Activated T-cell treated with anti-CD3 and anti-CD28 coated beads, Interleukin-2, amount 50 U/mL, for 48 hours (primary cell): ENCODE data around the gene TCF4.

ENCODE experiments used
- DNase-seq, 2 experiments: peaks; one replicate each; pipeline ENCODE4 v3.0.0-alpha.2; 2020

The TCF4 gene

GRCh38 chr18:55541571-55541970 is 46.4 kb downstream of the TCF4 start:
- no peak for DNase-seq

- DNase-seq, result no peak
Observed at GRCh38 chr18:55539240-55539639, 48.8 kb downstream of the TCF4 start.

GRCh38 chr18:55534996-55535395 is 53.0 kb downstream of the TCF4 start:
- DNase-seq, result no peak

GRCh38 chr18:55534547-55534946 is 53.4 kb downstream of the TCF4 start:
- no peak for DNase-seq

GRCh38 chr18:55530166-55530565 is 57.8 kb downstream of the TCF4 start:
- no peak for DNase-seq

- DNase-seq, result no peak
Observed at GRCh38 chr18:55529581-55529980, 58.4 kb downstream of the TCF4 start.

- no peak for DNase-seq
Observed at GRCh38 chr18:55525845-55526244, 62.1 kb downstream of the TCF4 start.

GRCh38 chr18:55524353-55525073 is 63.5 kb downstream of the TCF4 start:
- DNase-seq, result no peak

GRCh38 chr18:55523001-55523400 is 65.0 kb downstream of the TCF4 start:
- no peak for DNase-seq

GRCh38 chr18:55522011-55522410 is 66.0 kb downstream of the TCF4 start:
- DNase-seq, result peak; percentile 30 to 35

- DNase-seq, result no peak
Observed at GRCh38 chr18:55517055-55517454, 70.9 kb downstream of the TCF4 start.

GRCh38 chr18:55515941-55516710 is 71.9 kb downstream of the TCF4 start:
- DNase-seq, result no peak

- no peak for DNase-seq
Observed at GRCh38 chr18:55515214-55515613, 72.8 kb downstream of the TCF4 start.

- no peak for DNase-seq
Observed at GRCh38 chr18:55513161-55513560, 74.8 kb downstream of the TCF4 start.

GRCh38 chr18:55511277-55511676 is 76.7 kb downstream of the TCF4 start:
- DNase-seq, result no peak

- DNase-seq, result no peak
Observed at GRCh38 chr18:55510809-55511208, 77.2 kb downstream of the TCF4 start.

GRCh38 chr18:55509631-55510324 is 78.2 kb downstream of the TCF4 start:
- no peak for DNase-seq

GRCh38 chr18:55508651-55509050 is 79.3 kb downstream of the TCF4 start:
- DNase-seq, result no peak

- no peak for DNase-seq
Observed at GRCh38 chr18:55506074-55506473, 81.9 kb downstream of the TCF4 start.

- DNase-seq, result no peak
Observed at GRCh38 chr18:55504808-55505207, 83.2 kb downstream of the TCF4 start.

- no peak for DNase-seq
Observed at GRCh38 chr18:55503167-55503820, 84.7 kb downstream of the TCF4 start.

- DNase-seq, result no peak
Observed at GRCh38 chr18:55501982-55502710, 85.8 kb downstream of the TCF4 start.

GRCh38 chr18:55501579-55501978 is 86.4 kb downstream of the TCF4 start:
- DNase-seq, result no peak
